SK-N-SH treated with all-trans-retinoic acid at 6 μM for 48 hours (cell line): ENCODE measurements around the gene U2SURP.

Source experiments
- ATAC-seq: fragments of 200-7000 bp; cut with Tn5 transposase; 3 replicates; pipeline ENCODE4 v1.9.1; 2020; ENCODE audit warnings: mild to moderate bottlenecking, moderate library complexity
- BACH2 ChIP-seq: fragments of 250-450 bp; sonication (Bioruptor Pico); IDR thresholded peaks from 2 replicates; pipeline ENCODE4 v1.9.0; 2021; ENCODE audit warnings: mild to moderate bottlenecking, borderline replicate concordance
- CSDC2 ChIP-seq: fragments of 250-450 bp; sonication (Bioruptor Pico); IDR thresholded peaks from 2 replicates; pipeline ENCODE4 v1.5.0; 2020; ENCODE audit warnings: mild to moderate bottlenecking, moderate library complexity
- GLIS3 ChIP-seq: fragments of 250-450 bp; sonication (Bioruptor Pico); IDR thresholded peaks from 2 replicates; pipeline ENCODE4 v1.5.0; 2020; ENCODE audit warnings: mild to moderate bottlenecking, moderate library complexity
- ISL1 ChIP-seq: fragments of 250-450 bp; sonication (Bioruptor Pico); IDR thresholded peaks from 2 replicates; pipeline ENCODE4 v2.1.2; 2022; ENCODE audit warnings: mild to moderate bottlenecking, moderate library complexity
- OSR1 ChIP-seq: fragments of 250-450 bp; sonication (Bioruptor Pico); IDR thresholded peaks from 2 replicates; pipeline ENCODE4 v1.8.0; 2022; ENCODE audit warnings: moderate library complexity, mild to moderate bottlenecking, inconsistent platforms
- PPARA ChIP-seq: fragments of 250-450 bp; sonication (Bioruptor Pico); IDR thresholded peaks from 2 replicates; pipeline ENCODE4 v1.5.0; 2020; ENCODE audit warnings: mild to moderate bottlenecking, borderline replicate concordance
- RARB ChIP-seq: fragments of 250-450 bp; sonication (Bioruptor Pico); IDR thresholded peaks from 2 replicates; pipeline ENCODE4 v1.8.0; 2021; ENCODE audit warnings: mild to moderate bottlenecking, moderate library complexity
- SNAI2 ChIP-seq: fragments of 250-450 bp; sonication (Bioruptor Pico); IDR thresholded peaks from 2 replicates; pipeline ENCODE4 v1.5.0; 2020; ENCODE audit warnings: mild to moderate bottlenecking, moderate library complexity
- TCF4 ChIP-seq: fragments of 250-450 bp; sonication (Bioruptor Pico); IDR thresholded peaks from 2 replicates; pipeline ENCODE4 v1.8.0; 2021; ENCODE audit warnings: mild to moderate bottlenecking, moderate library complexity, borderline replicate concordance
- TOX ChIP-seq: fragments of 250-450 bp; sonication (Bioruptor Pico); IDR thresholded peaks from 2 replicates; pipeline ENCODE4 v1.8.0; 2021; ENCODE audit warnings: mild to moderate bottlenecking, moderate library complexity, borderline replicate concordance
- ZC3H10 ChIP-seq: fragments of 250-450 bp; sonication (Bioruptor Pico); IDR thresholded peaks from 2 replicates; pipeline ENCODE4 v1.5.1; 2021; ENCODE audit warnings: mild to moderate bottlenecking, moderate library complexity
- ZFP3 ChIP-seq: fragments of 250-450 bp; sonication (Bioruptor Pico); IDR thresholded peaks from 2 replicates; pipeline ENCODE4 v1.5.0; 2020; ENCODE audit warnings: mild to moderate bottlenecking, moderate library complexity
- ZFP30 ChIP-seq: fragments of 450-650 bp; formaldehyde crosslinking; IDR thresholded peaks from 2 replicates; pipeline ENCODE4 v1.5.0; 2022; ENCODE audit warnings: mild to moderate bottlenecking, moderate library complexity
- ZNF8 ChIP-seq: fragments of 450-650 bp; formaldehyde crosslinking; IDR thresholded peaks from 2 replicates; pipeline ENCODE4 v1.5.0; 2020; ENCODE audit warnings: mild to moderate bottlenecking, moderate library complexity
- TF ChIP-seq, protein P1 (sequence below): fragments of 250-450 bp; sonication (Bioruptor Pico); IDR thresholded peaks from 2 replicates; pipeline ENCODE4 v1.5.0; 2020; ENCODE audit warnings: mild to moderate bottlenecking, moderate library complexity
- TF ChIP-seq, protein P2 (sequence below): fragments of 250-450 bp; sonication (Bioruptor Pico); IDR thresholded peaks from 2 replicates; pipeline ENCODE4 v1.5.1; 2021; ENCODE audit warnings: mild to moderate bottlenecking, moderate library complexity
- TF ChIP-seq, protein P3 (sequence below): fragments of 250-450 bp; sonication (Bioruptor Pico); IDR thresholded peaks from 2 replicates; pipeline ENCODE4 v1.8.0; 2021; ENCODE audit warnings: low read depth, mild to moderate bottlenecking, moderate library complexity, borderline replicate concordance
- TF ChIP-seq, protein P4 (sequence below): fragments of 250-450 bp; sonication (Bioruptor Pico); IDR thresholded peaks from 2 replicates; pipeline ENCODE4 v1.8.0; 2020; ENCODE audit warnings: mild to moderate bottlenecking, moderate library complexity, borderline replicate concordance
- TF ChIP-seq, protein P5 (sequence below): fragments of 250-450 bp; sonication (Bioruptor Pico); IDR thresholded peaks from 2 replicates; pipeline ENCODE4 v1.5.1; 2020; ENCODE audit warnings: low read depth, mild to moderate bottlenecking, moderate library complexity

Gene U2SURP

DNA sequence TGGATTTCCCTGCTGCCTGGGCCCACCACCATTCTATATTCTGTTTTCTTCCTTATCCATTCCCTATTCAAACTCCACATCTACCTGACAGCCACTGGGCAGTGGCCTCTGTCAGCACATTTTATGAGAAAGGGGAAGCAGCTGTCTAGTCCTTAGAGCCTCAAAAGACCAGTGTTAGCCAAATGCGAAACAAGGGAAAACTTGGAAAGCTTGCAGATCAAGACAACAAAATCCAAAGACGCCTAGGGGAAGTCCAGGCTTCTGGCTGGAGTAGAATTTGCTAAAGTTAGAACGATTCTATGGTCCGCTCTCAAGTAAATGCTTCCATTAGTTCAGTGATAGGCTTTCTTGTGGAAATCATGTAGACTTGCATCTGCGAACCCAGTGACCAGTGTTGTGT, 78.8 kb downstream of the U2SURP start:
- no peak for ATAC-seq

DNA sequence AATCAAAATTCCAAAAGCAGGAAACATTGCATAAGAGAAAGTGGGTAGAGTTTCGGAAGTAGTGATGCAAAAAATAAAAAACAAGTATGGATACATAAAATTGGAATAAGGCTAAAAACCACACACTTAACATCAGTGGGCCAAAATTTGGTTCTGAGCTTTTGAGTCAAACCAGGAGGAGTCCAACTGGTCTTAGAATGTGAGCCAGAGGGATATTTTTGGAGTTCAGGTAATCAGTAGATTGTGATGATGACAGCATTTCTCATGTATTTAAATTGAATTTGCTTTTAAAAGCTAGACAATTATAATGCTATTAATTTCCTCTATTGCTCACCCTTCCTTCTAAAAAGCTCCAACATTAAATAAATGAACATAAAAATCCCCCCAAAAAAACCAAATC, 80.0 kb downstream of the U2SURP start:
- TF ChIP-seq, protein P1, sequence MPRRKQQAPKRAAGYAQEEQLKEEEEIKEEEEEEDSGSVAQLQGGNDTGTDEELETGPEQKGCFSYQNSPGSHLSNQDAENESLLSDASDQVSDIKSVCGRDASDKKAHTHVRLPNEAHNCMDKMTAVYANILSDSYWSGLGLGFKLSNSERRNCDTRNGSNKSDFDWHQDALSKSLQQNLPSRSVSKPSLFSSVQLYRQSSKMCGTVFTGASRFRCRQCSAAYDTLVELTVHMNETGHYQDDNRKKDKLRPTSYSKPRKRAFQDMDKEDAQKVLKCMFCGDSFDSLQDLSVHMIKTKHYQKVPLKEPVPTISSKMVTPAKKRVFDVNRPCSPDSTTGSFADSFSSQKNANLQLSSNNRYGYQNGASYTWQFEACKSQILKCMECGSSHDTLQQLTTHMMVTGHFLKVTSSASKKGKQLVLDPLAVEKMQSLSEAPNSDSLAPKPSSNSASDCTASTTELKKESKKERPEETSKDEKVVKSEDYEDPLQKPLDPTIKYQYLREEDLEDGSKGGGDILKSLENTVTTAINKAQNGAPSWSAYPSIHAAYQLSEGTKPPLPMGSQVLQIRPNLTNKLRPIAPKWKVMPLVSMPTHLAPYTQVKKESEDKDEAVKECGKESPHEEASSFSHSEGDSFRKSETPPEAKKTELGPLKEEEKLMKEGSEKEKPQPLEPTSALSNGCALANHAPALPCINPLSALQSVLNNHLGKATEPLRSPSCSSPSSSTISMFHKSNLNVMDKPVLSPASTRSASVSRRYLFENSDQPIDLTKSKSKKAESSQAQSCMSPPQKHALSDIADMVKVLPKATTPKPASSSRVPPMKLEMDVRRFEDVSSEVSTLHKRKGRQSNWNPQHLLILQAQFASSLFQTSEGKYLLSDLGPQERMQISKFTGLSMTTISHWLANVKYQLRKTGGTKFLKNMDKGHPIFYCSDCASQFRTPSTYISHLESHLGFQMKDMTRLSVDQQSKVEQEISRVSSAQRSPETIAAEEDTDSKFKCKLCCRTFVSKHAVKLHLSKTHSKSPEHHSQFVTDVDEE (CRISPR knock-in tag), result no peak
- TF ChIP-seq PPARA (no peak), BACH2 (CRISPR knock-in tag) (no peak), RARB (CRISPR knock-in tag) (no peak)

More for the DNA sequence above, 78.8 kb downstream of the U2SURP start:
- TF ChIP-seq, protein P2, sequence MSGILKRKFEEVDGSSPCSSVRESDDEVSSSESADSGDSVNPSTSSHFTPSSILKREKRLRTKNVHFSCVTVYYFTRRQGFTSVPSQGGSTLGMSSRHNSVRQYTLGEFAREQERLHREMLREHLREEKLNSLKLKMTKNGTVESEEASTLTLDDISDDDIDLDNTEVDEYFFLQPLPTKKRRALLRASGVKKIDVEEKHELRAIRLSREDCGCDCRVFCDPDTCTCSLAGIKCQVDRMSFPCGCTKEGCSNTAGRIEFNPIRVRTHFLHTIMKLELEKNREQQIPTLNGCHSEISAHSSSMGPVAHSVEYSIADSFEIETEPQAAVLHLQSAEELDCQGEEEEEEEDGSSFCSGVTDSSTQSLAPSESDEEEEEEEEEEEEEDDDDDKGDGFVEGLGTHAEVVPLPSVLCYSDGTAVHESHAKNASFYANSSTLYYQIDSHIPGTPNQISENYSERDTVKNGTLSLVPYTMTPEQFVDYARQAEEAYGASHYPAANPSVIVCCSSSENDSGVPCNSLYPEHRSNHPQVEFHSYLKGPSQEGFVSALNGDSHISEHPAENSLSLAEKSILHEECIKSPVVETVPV (CRISPR knock-in tag), result no peak
- TF ChIP-seq CSDC2 (CRISPR knock-in tag) (no peak), ZFP30 (CRISPR knock-in tag) (no peak), ZFP3 (CRISPR knock-in tag) (no peak), BACH2 (CRISPR knock-in tag) (no peak), TOX (CRISPR knock-in tag) (no peak)
- TF ChIP-seq, protein P3, sequence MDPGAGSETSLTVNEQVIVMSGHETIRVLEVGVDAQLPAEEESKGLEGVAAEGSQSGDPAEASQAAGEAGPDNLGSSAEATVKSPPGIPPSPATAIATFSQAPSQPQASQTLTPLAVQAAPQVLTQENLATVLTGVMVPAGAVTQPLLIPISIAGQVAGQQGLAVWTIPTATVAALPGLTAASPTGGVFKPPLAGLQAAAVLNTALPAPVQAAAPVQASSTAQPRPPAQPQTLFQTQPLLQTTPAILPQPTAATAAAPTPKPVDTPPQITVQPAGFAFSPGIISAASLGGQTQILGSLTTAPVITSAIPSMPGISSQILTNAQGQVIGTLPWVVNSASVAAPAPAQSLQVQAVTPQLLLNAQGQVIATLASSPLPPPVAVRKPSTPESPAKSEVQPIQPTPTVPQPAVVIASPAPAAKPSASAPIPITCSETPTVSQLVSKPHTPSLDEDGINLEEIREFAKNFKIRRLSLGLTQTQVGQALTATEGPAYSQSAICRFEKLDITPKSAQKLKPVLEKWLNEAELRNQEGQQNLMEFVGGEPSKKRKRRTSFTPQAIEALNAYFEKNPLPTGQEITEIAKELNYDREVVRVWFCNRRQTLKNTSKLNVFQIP (CRISPR knock-in tag), result no peak
- TF ChIP-seq, all 23 proteins: peak for 0

DNA sequence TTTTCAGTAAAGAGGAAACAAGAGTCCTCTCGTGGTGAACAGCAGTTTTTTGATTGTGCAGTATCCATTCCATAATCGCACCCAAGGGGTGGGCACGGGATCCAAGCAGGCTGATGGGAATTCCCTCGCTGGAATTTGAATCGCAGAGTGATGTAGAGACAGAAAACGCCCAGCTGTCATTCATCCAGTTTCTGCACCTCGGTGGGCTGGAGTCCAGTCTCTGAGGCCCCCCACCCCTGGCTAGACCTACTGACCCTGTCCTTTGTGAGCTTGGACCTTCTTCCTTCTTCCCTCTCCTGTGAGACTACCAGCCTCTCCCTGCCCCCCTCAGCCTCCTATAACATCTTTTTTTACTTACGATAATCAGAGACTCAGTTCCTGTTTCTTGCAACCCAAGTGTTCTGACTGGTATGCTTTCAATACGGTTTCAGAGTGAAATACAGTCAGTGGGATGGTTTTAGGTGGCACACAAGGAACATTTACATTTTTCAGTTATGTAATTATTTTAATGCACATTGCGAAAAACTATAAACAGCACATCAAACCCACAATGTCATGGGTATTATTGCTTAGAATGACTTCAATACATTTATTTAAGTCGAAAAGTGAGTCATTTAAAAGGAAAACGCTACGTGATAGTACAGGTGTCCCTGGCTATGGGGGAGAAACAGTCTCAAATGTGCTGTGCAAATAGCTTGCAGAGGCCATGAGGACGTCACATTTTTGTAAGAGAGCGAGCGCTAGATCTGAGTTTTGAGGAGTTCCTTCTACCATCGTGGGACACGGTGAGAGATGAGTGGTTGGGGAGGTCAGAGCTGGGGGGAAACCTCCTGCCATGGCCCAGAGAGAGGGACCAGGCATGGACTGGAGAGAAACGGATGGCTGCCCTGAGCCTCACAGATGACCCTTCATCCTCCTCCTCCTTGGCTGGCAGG, 80.7 kb downstream of the U2SURP start:
- TF ChIP-seq TOX (CRISPR knock-in tag), result no peak
- ATAC-seq, result no peak

More for the DNA sequence above, 80.0 kb downstream of the U2SURP start:
- ATAC-seq, result no peak

DNA sequence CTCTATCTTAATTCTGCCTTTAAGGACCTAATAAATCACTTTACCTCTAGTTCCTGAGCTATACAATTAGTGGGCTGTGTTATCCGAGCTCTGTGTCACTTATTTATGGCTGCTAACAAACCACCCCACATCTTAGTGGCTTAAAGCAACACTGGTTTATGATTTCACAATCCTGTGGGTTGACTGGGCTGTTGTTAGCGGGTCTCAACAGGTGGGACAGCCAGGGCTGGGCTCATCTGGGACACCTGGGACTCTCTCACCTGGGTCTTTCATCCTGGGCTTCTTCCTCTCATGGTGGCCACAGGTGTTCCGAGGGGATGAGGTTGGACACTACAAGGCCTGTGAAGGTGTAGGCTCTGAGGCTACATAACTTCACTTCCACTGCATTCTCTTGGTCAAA, 82.4 kb downstream of the U2SURP start:
- no peak for ATAC-seq
- TF ChIP-seq ZNF8 (CRISPR knock-in tag) (no peak), TCF4 (CRISPR knock-in tag) (no peak), CSDC2 (CRISPR knock-in tag) (no peak), ZC3H10 (CRISPR knock-in tag) (no peak), RARB (CRISPR knock-in tag) (no peak), PPARA (no peak), OSR1 (CRISPR knock-in tag) (no peak), ISL1 (CRISPR knock-in tag) (no peak), SNAI2 (CRISPR knock-in tag) (no peak), GLIS3 (CRISPR knock-in tag) (no peak)
- TF ChIP-seq, protein P2 (CRISPR knock-in tag), result no peak
- TF ChIP-seq, protein P4, sequence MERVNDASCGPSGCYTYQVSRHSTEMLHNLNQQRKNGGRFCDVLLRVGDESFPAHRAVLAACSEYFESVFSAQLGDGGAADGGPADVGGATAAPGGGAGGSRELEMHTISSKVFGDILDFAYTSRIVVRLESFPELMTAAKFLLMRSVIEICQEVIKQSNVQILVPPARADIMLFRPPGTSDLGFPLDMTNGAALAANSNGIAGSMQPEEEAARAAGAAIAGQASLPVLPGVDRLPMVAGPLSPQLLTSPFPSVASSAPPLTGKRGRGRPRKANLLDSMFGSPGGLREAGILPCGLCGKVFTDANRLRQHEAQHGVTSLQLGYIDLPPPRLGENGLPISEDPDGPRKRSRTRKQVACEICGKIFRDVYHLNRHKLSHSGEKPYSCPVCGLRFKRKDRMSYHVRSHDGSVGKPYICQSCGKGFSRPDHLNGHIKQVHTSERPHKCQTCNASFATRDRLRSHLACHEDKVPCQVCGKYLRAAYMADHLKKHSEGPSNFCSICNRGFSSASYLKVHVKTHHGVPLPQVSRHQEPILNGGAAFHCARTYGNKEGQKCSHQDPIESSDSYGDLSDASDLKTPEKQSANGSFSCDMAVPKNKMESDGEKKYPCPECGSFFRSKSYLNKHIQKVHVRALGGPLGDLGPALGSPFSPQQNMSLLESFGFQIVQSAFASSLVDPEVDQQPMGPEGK, result no peak
- TF ChIP-seq, protein P5, sequence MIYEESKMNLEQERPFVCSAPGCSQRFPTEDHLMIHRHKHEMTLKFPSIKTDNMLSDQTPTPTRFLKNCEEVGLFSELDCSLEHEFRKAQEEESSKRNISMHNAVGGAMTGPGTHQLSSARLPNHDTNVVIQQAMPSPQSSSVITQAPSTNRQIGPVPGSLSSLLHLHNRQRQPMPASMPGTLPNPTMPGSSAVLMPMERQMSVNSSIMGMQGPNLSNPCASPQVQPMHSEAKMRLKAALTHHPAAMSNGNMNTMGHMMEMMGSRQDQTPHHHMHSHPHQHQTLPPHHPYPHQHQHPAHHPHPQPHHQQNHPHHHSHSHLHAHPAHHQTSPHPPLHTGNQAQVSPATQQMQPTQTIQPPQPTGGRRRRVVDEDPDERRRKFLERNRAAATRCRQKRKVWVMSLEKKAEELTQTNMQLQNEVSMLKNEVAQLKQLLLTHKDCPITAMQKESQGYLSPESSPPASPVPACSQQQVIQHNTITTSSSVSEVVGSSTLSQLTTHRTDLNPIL (CRISPR knock-in tag), result no peak
- TF ChIP-seq, protein P3 (CRISPR knock-in tag), result no peak
